Measurements from ENCODE around the gene AGRN. TPM values are rescaled to one million over a fixed set of nuclear protein-coding genes. Genes with fewer than 3 reads are reported as not detected.

The AGRN gene
- total RNA-seq = 10 to 100 TPM; 18.3 to 22.8 TPM

- peak; percentile 45 for DNase-seq
- ChIA-PET POLR2A (interaction anchor here (1.0 to 1.7 kb wide), 4 partner anchors 14 to 188 kb away, joined by 4 to 5 read pairs (median 5); no protein-coding TSS in a partner anchor), CTCF (interaction anchor here (1.0 to 2.1 kb wide), 4 partner anchors 18 to 44 kb away, joined by 3 to 7 read pairs (median 6); no protein-coding TSS in a partner anchor)
- no peaks in the 10 kb centered on the region for H3K9me3 Mint-ChIP-seq
- H3K36me3 Mint-ChIP-seq (ENCODE audit: low read depth) = peaks cover 20% of the 10 kb centered on the region
- peak within 1 kb of the TSS; percentile 63 for H3K4me3 Mint-ChIP-seq
- H3K27ac Mint-ChIP-seq = peak within 1 kb of the TSS; percentile 65
- peaks cover 16% of the 10 kb centered on the region for H3K27me3 Mint-ChIP-seq
- H3K4me1 Mint-ChIP-seq = peaks cover 36% of the 10 kb centered on the region
These were observed at the start of gene AGRN for GRCh38 chr1:1020000-1020404. TSS of gene AGRN (plus strand) at chr1:1020120. CDS start at chr1:1020173, 53 bp downstream.

GRCh38 chr1:970242-970972 lies 49.5 kb upstream of the AGRN start:
- H3K27me3 Mint-ChIP-seq = peaks cover 8% of the 10 kb centered on the region
- H3K9me3 Mint-ChIP-seq = peaks cover 7% of the 10 kb centered on the region
- ChIA-PET POLR2A (no interaction called here), CTCF (interaction anchor here (0.7 to 0.9 kb wide), 2 partner anchors 64 to 1668 kb away, joined by 3 read pairs; no protein-coding TSS in a partner anchor)
- H3K36me3 Mint-ChIP-seq (ENCODE audit: low read depth) = peaks cover 3% of the 10 kb centered on the region
- no peak for DNase-seq
- H3K27ac Mint-ChIP-seq = no peak overlapping the region
- peaks cover 15% of the 10 kb centered on the region for H3K4me1 Mint-ChIP-seq
- H3K4me3 Mint-ChIP-seq = no peak overlapping the region

- peaks cover 11% of the 10 kb centered on the region for H3K27me3 Mint-ChIP-seq
- CTCF ChIA-PET = interaction anchor here (0.9 kb wide), 1 partner anchor 65 kb away, joined by 3 read pairs; no protein-coding TSS in a partner anchor
- peaks cover 7% of the 10 kb centered on the region for H3K9me3 Mint-ChIP-seq
- POLR2A ChIA-PET = no interaction called here
- H3K36me3 Mint-ChIP-seq (ENCODE audit: low read depth) = no peaks in the 10 kb centered on the region
- no peak overlapping the region for H3K27ac Mint-ChIP-seq
- H3K4me1 Mint-ChIP-seq = peaks cover 15% of the 10 kb centered on the region
- no peak overlapping the region for H3K4me3 Mint-ChIP-seq
- no peak for DNase-seq
These were observed 48.8 kb upstream of the AGRN start for GRCh38 chr1:970973-971730.

- H3K27me3 Mint-ChIP-seq = peaks cover 11% of the 10 kb centered on the region
- CTCF ChIA-PET = interaction anchor here (0.9 kb wide), 1 partner anchor 66 kb away, joined by 3 read pairs; no protein-coding TSS in a partner anchor
- no peaks in the 10 kb centered on the region for H3K36me3 Mint-ChIP-seq (ENCODE audit: low read depth)
- no peak for DNase-seq
- no peak overlapping the region for H3K27ac Mint-ChIP-seq
- H3K9me3 Mint-ChIP-seq = peaks cover 7% of the 10 kb centered on the region
- POLR2A ChIA-PET = no interaction called here
- peaks cover 12% of the 10 kb centered on the region for H3K4me1 Mint-ChIP-seq
- no peak overlapping the region for H3K4me3 Mint-ChIP-seq
These were observed 48.0 kb upstream of the AGRN start for GRCh38 chr1:971751-972506.

GRCh38 chr1:972726-973458 lies 47.0 kb upstream of the AGRN start:
- no peak overlapping the region for H3K4me3 Mint-ChIP-seq
- H3K27me3 Mint-ChIP-seq = peaks cover 11% of the 10 kb centered on the region
- no peaks in the 10 kb centered on the region for H3K36me3 Mint-ChIP-seq (ENCODE audit: low read depth)
- DNase-seq = no peak
- no peak overlapping the region for H3K27ac Mint-ChIP-seq
- ChIA-PET POLR2A (no interaction called here), CTCF (no interaction called here)
- peaks cover 7% of the 10 kb centered on the region for H3K9me3 Mint-ChIP-seq
- H3K4me1 Mint-ChIP-seq = peaks cover 9% of the 10 kb centered on the region

GRCh38 chr1:973459-974292 lies 46.2 kb upstream of the AGRN start:
- Mint-ChIP-seq H3K27me3 (peaks cover 11% of the 10 kb centered on the region), H3K36me3 (ENCODE audit: low read depth) (no peaks in the 10 kb centered on the region), H3K9me3 (peaks cover 7% of the 10 kb centered on the region), H3K27ac (no peak overlapping the region), H3K4me3 (no peak overlapping the region), H3K4me1 (peaks cover 12% of the 10 kb centered on the region)
- CTCF ChIA-PET = no interaction called here
- POLR2A ChIA-PET = no interaction called here
- DNase-seq = no peak

- Mint-ChIP-seq H3K36me3 (ENCODE audit: low read depth) (no peaks in the 10 kb centered on the region), H3K27ac (no peak overlapping the region), H3K4me1 (peaks cover 12% of the 10 kb centered on the region), H3K27me3 (peaks cover 7% of the 10 kb centered on the region), H3K9me3 (peaks cover 5% of the 10 kb centered on the region), H3K4me3 (no peak overlapping the region)
- ChIA-PET CTCF (no interaction called here), POLR2A (no interaction called here)
- no peak for DNase-seq
These were observed 45.7 kb upstream of the AGRN start for GRCh38 chr1:974293-974640.

- CTCF ChIA-PET = interaction anchor here (1.6 to 2.3 kb wide), 3 partner anchors 7 to 69 kb away, joined by 7 to 12 read pairs (median 11); partner anchors contain the start of genes NOC2L and PLEKHN1
- DNase-seq = no peak
- Mint-ChIP-seq H3K27ac (no peak overlapping the region), H3K9me3 (no peaks in the 10 kb centered on the region), H3K4me1 (peaks cover 12% of the 10 kb centered on the region), H3K36me3 (ENCODE audit: low read depth) (no peaks in the 10 kb centered on the region), H3K4me3 (no peak overlapping the region), H3K27me3 (peaks cover 2% of the 10 kb centered on the region)
- POLR2A ChIA-PET = interaction anchor here (2.2 kb wide), 1 partner anchor 8 kb away, joined by 7 read pairs; no protein-coding TSS in a partner anchor
These were observed 45.1 kb upstream of the AGRN start for GRCh38 chr1:974687-975328.

- H3K36me3 Mint-ChIP-seq (ENCODE audit: low read depth) = no peaks in the 10 kb centered on the region
- no peak overlapping the region for H3K4me3 Mint-ChIP-seq
- H3K4me1 Mint-ChIP-seq = peaks cover 12% of the 10 kb centered on the region
- ChIA-PET CTCF (interaction anchor here (1.6 to 2.3 kb wide), 3 partner anchors 8 to 69 kb away, joined by 7 to 12 read pairs (median 11); partner anchors contain the start of genes NOC2L and PLEKHN1), POLR2A (interaction anchor here (2.2 kb wide), 1 partner anchor 8 kb away, joined by 7 read pairs; no protein-coding TSS in a partner anchor)
- H3K9me3 Mint-ChIP-seq = no peaks in the 10 kb centered on the region
- no peak for DNase-seq
- H3K27me3 Mint-ChIP-seq = peaks cover 2% of the 10 kb centered on the region
- H3K27ac Mint-ChIP-seq = no peak overlapping the region
These were observed 44.6 kb upstream of the AGRN start for GRCh38 chr1:975365-975764.

- CTCF ChIA-PET = interaction anchor here (0.7 to 2.3 kb wide), 6 partner anchors 9 to 107 kb away, joined by 3 to 12 read pairs (median 6); partner anchors contain the start of genes HES4, NOC2L and PLEKHN1
- Mint-ChIP-seq H3K4me1 (peaks cover 12% of the 10 kb centered on the region), H3K4me3 (no peak overlapping the region), H3K36me3 (ENCODE audit: low read depth) (no peaks in the 10 kb centered on the region), H3K27ac (no peak overlapping the region), H3K9me3 (no peaks in the 10 kb centered on the region), H3K27me3 (peaks cover 2% of the 10 kb centered on the region)
- DNase-seq = peak; percentile 78
- POLR2A ChIA-PET = interaction anchor here (2.2 kb wide), 1 partner anchor 9 kb away, joined by 7 read pairs; no protein-coding TSS in a partner anchor
These were observed 43.8 kb upstream of the AGRN start for GRCh38 chr1:975896-976683.
